Measurements from ENCODE around the gene ALDH3A1. TPM values are rescaled to one million over a fixed set of nuclear protein-coding genes. Genes with fewer than 3 reads are reported as not detected.

ALDH3A1 gene
- total RNA-seq, 1 experiment from 2014 or later, result not detected

- DNase-seq (ENCODE audit: low read depth), result no peak
Measured at GRCh38 chr17:19741832-19742457, 6.2 kb downstream of the ALDH3A1 start.

- DNase-seq (ENCODE audit: low read depth), result no peak
Measured at GRCh38 chr17:19740933-19741332, 7.2 kb downstream of the ALDH3A1 start.

DNA sequence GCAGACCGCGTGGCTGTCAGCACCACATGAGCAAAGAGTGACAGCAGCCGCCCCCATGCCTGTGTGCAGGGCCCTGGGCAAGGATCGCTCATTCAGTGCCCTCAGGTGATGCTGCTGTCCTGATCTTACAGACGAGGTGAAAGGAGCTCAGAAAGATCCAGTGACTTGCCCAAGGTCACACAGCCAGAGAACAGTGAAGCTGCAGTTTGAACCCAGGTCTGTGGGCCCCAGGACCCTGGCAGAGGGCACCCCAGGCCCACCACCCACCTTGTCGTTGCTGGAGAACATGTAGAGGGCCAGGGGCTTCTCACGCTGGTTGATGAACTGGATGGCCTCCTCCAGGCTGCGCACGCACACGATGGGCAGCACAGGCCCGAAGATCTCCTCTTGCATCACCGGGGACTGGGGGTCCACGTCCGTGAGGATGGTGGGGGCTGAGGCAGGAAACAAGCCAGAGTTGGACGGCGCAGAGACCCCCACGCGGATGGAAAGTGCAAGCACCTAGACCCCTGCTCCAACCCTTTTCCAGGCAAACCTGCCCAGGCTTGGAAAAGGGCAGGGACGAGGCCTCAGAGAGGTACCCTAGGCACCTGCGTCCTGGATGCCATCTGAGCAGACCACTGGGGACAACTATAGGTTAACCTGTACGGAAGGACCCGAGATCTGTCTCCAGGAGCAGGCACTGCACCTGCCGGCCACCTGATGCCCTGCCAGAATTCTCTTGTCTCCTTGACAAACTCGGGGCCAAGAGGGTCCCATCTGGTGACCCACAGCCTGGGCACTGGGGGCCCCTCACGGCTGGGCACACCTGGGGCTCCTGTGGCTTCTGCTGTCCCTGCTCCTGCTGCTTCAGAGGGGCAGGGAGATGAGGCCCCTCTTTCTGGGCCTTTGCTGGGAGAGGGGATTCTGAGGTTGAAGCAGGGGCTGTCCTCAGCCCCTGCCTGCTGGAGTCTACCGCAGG lies 8.6 kb downstream of the ALDH3A1 start:
- no peak for DNase-seq (ENCODE audit: low read depth)

DNA sequence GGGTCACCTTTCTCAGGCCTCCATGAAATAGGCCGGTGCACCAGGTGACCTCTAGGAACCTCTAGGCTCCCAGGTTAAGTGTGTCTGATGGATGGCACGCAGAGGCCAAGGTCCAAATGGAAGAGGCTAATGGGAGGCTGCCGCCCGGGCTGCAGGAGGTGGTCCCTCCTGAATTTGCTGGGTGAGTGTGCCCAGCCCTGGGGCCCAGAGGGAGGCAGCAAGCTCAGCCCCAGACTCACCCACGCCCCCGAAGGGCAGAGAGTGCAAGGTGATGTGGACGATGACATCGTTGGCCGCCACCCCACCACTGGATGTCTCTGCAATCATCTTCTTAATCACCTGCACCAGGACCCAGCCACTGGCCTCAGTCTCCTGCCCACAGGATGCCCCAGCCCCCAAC lies 9.3 kb downstream of the ALDH3A1 start:
- DNase-seq (ENCODE audit: low read depth), result no peak

DNA sequence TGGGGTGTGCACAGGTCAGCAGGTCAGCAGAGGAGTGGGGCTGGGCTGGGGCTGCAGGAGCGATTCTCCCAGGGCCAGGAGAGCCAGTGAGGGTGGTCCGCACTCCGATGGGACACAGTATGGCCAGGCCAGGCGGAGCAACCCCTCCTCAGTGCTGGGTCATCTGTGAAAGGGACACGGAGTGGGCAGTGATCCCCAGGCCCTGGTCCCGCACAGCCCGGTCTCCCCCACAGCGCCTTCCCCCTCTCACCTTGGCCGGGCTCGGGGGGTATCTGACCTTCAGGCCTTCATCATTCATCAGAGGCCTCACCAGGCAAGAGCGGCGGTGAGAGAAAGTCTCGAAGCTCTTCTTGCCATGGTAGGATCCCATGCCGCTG lies 10.0 kb downstream of the ALDH3A1 start:
- no peak for DNase-seq (ENCODE audit: low read depth)

GRCh38 chr17:19737305-19738072 lies 10.6 kb downstream of the ALDH3A1 start:
- no peak for DNase-seq (ENCODE audit: low read depth)

- DNase-seq (ENCODE audit: low read depth), result no peak
Measured at GRCh38 chr17:19736071-19736470, 12.0 kb downstream of the ALDH3A1 start.

GRCh38 chr17:19733953-19734526 lies 14.1 kb downstream of the ALDH3A1 start:
- no peak for DNase-seq (ENCODE audit: low read depth)

DNA sequence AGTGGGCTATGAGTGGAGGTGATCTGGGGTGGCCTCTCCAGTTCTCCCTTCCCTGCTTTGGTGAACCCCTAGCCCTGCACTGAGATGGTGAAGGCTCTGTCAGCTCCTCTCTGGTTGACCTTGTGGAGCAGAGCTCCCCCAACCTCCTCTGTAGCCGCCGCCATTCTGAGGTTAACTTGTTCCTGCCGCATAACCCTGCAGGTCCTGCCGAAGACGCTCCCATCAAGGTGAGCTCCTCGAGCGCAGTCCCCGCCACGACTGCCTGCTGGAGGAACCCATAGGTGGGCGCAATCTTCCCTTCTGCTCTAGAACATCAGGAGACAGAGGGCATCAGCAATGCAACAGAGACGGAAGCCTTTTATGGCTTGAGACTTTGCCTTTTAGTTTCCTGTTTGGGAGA lies 16.5 kb downstream of the ALDH3A1 start:
- DNase-seq (ENCODE audit: low read depth), result no peak

- DNase-seq (ENCODE audit: low read depth), result no peak
Measured at GRCh38 chr17:19730843-19731242, 17.3 kb downstream of the ALDH3A1 start.

DNA sequence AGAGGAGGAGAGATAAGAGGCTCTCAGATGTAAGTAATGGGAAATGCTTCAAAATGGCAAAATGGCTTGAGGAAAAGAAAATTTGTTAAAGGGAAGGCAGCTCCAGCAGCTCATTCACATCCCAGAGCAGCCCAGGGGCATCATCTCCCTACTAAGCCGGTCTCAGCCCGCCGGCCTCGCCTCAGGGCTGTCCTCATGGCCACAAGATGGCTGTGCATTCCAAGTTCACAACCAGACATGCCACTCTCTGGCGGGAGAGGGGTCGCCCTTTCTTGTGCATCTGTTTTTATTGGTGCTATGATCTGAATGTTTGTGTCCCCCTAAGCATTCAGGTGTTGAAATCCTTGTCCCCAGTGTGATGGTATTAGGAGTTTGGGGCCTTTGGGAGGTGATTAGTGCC lies 18.2 kb downstream of the ALDH3A1 start:
- DNase-seq (ENCODE audit: low read depth), result no peak

DNA sequence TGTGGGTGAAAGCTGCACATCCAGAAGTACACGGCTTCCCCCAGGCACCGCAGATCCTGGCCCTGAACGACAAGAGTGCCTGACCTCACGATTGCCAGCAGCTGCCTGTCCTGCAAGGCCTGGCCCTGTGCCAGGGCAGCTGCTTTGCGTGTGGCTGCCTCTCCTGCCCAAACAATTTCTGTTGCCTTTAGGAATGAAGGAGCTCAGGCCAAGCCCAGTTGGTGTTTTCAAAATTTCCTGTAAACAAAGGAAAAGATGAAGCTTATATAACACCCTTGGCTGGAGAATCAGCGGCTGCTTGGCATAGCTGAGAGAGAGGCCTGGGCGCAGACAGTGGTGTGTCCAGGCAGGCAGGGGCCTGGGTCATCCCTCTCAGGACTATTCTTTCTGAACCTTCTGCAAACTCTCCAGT lies 20.0 kb downstream of the ALDH3A1 start:
- DNase-seq (ENCODE audit: low read depth), result peak; percentile 87

GRCh38 chr17:19727501-19728078 lies 20.5 kb downstream of the ALDH3A1 start:
- DNase-seq (ENCODE audit: low read depth), result peak; percentile 50

GRCh38 chr17:19726631-19727376 lies 21.3 kb downstream of the ALDH3A1 start:
- DNase-seq (ENCODE audit: low read depth), result no peak

GRCh38 chr17:19725486-19725885 lies 22.6 kb downstream of the ALDH3A1 start:
- DNase-seq (ENCODE audit: low read depth), result no peak

GRCh38 chr17:19724501-19725420 lies 23.3 kb downstream of the ALDH3A1 start:
- DNase-seq (ENCODE audit: low read depth), result peak; percentile 62

GRCh38 chr17:19723964-19724363 lies 24.1 kb downstream of the ALDH3A1 start:
- DNase-seq (ENCODE audit: low read depth), result peak; percentile 65

DNA sequence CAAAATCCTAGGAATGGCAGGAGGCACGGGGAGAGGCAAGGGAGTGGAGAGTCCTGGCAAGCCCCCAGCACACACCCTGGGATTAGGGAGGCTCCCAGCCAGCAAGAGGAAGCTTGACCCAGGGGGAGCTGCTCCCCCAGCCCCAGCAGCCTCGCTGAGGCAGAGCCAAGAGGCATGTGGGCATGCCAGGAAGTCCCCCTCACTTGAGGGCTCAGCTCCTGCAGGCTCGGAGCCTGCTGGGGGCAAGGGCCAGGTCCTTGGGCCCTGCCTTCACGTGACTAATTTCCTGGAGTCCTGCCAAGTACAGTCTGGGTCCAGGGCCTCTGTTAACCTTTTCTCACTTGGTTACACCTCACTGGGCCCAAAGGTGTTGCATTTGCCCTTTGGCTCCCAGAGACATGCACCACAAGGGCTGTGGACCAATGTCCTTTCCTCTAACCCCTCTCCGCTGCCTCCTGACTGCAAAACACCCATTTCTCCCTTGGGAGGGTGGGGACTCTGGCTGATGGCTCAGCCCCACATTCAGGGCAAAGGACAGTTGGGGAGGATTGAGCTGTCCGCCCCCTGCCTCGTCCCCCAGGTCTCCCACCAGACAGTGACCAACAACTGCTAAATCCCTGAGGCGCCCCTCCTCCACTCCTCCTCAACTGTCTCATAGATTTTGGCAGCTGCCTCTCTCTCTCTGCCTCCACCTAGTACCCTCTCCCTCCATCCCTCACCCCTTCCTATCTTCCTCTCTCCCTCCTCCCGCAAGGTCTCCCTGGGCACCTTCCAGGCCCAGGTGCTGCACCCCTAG lies 27.3 kb downstream of the ALDH3A1 start:
- no peak for DNase-seq (ENCODE audit: low read depth)

- DNase-seq (ENCODE audit: low read depth), result no peak
Measured at GRCh38 chr17:19720210-19720475, 28.0 kb downstream of the ALDH3A1 start.

All from RPMI7951 (cell line).